Testis (tissue), 2 donors: Measurements from ENCODE around the gene PNKP.

Experiments used
- POLR2A ChIP-seq: fragments of 450-650 bp; IDR thresholded peaks from one replicate; pipeline ENCODE4 v1.6.1; 2017; ENCODE audit warnings: antibody characterized with exemption, mild to moderate bottlenecking, moderate library complexity
- TF ChIP-seq, protein P1 (sequence below), 3 experiments: fragments of 450-650 bp in 2 of 3; fragments of 200-600 bp in 1 of 3; sonication (generic) in 1 of 3; IDR thresholded peaks; one replicate each; pipeline ENCODE4 v1.5.1; 2016 to 2019; ENCODE audit warnings: antibody characterized with exemption in 3 of 3, mild to moderate bottlenecking in 2 of 3, moderate library complexity in 1 of 3

DNA sequence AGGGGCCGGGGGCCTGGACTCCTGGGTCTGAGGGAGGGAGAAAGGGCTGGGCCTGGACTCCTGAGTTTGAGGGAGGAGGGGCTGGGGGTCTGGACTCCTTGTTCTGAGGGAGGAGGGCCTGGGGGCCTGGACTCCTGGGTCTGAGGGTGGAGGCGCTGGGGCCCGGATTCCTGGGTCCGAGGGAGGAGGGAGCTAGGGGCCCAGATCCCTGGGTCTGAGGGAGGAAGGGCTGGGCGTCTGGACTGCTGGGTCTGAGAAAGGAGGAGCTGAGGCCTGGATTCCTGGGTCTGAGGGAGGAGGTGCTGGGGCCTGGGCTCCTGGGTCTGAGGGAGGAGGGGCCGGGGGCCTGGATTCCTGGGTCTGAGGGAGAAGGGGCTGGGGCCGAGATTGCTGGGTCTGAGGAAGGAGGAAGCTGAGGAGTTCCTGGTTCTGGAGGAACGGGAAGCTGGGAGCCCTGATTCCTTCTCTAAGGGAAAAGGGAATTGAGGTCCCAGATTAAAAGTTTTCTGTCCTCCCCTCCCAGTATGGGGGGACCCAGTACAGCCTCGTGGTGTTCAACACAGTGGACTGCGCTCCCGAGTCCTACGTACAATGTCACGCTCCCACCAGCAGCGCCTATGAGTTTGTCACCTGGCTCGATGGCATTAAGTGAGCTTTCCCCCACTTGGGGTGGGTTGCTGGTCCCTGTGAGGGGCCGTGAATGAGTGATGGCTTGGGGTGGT, 48.6 kb downstream of the PNKP start:
- no peak for TF ChIP-seq POLR2A
- TF ChIP-seq, protein P1, sequence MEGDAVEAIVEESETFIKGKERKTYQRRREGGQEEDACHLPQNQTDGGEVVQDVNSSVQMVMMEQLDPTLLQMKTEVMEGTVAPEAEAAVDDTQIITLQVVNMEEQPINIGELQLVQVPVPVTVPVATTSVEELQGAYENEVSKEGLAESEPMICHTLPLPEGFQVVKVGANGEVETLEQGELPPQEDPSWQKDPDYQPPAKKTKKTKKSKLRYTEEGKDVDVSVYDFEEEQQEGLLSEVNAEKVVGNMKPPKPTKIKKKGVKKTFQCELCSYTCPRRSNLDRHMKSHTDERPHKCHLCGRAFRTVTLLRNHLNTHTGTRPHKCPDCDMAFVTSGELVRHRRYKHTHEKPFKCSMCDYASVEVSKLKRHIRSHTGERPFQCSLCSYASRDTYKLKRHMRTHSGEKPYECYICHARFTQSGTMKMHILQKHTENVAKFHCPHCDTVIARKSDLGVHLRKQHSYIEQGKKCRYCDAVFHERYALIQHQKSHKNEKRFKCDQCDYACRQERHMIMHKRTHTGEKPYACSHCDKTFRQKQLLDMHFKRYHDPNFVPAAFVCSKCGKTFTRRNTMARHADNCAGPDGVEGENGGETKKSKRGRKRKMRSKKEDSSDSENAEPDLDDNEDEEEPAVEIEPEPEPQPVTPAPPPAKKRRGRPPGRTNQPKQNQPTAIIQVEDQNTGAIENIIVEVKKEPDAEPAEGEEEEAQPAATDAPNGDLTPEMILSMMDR (IDR thresholded peaks at IDR 0.05), result no peak
